Measurements from ENCODE around the gene GTF2A2. TPM values are rescaled to one million over a fixed set of nuclear protein-coding genes. Genes with fewer than 3 reads are reported as not detected.

GTF2A2 gene
- total RNA-seq, 1 experiment from 2014 or later: 175 TPM

DNA sequence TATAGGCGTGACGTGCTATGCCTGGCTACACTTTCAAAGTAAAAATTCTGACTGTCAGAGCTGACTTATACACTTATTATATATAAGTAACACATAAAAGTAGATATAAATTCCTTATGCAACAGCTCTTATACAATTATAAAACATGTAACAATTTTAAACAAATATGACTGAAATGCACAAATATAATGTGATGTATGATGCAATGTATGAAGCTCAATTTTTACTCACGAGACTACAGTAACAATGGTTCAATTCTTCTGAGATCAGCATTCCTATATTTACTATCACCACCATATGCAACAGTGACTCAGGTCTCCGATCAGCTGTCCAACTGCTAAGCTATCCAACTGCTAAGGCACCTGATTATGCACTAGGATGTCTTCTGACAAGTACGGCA, 23.6 kb upstream of the GTF2A2 start:
- POLR2A ChIA-PET: no interaction called here

More for the DNA sequence above, 23.6 kb upstream of the GTF2A2 start:
- ATAC-seq (no peak), DNase-seq (ENCODE audit: low read depth, low spot score) (no peak)
- Histone ChIP-seq H3K36me3 (ENCODE audit: control insufficient read depth in 1 of 2, insufficient read depth in 2 of 2, low read length in 2 of 2) (peaks cover 32 to 47% of the 10 kb centered on the region in 2 experiments), H3K9ac (ENCODE audit: low read length) (no peak overlapping the region), H4K20me1 (ENCODE audit: insufficient read depth) (no peaks in the 10 kb centered on the region; the same call in 1 of the 2 replicates), H3K4me2 (ENCODE audit: low read length) (no peak overlapping the region), H3K9me2 (ENCODE audit: insufficient read depth) (no peaks in the 10 kb centered on the region), H3K4me1 (ENCODE audit: control insufficient read depth in 1 of 2, insufficient read depth in 2 of 2, low read length in 2 of 2) (no peaks in the 10 kb centered on the region), H3K4me3 (replicated peaks in 1 of 2; ENCODE audit: low read depth in 1 of 2, low read length in 2 of 2) (no peak overlapping the region), H2AFZ (ENCODE audit: low read depth, low read length, poor library complexity, severe bottlenecking) (no peak overlapping the region), H3K9me3 (ENCODE audit: control insufficient read depth in 1 of 2, insufficient read depth in 1 of 2, low read depth in 1 of 2, low read length in 2 of 2) (no peaks in the 10 kb centered on the region), H3K27ac (ENCODE audit: low read depth, low read length) (no peak overlapping the region), H3K27me3 (ENCODE audit: insufficient read depth, low read length) (no peaks in the 10 kb centered on the region), H3K79me2 (ENCODE audit: insufficient read depth, low read length) (peaks cover 45% of the 10 kb centered on the region)
- TF ChIP-seq TCF7L2 (IDR thresholded peaks at IDR 0.05; ENCODE audit: borderline replicate concordance, extremely low read depth, insufficient read depth, insufficient read length): no peak
- TF ChIP-seq, protein P1, sequence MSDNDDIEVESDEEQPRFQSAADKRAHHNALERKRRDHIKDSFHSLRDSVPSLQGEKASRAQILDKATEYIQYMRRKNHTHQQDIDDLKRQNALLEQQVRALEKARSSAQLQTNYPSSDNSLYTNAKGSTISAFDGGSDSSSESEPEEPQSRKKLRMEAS (IDR thresholded peaks at IDR 0.05): no peak
- no peak for TF ChIP-seq ZFX (IDR thresholded peaks at IDR 0.05)
- TF ChIP-seq, protein P2, sequence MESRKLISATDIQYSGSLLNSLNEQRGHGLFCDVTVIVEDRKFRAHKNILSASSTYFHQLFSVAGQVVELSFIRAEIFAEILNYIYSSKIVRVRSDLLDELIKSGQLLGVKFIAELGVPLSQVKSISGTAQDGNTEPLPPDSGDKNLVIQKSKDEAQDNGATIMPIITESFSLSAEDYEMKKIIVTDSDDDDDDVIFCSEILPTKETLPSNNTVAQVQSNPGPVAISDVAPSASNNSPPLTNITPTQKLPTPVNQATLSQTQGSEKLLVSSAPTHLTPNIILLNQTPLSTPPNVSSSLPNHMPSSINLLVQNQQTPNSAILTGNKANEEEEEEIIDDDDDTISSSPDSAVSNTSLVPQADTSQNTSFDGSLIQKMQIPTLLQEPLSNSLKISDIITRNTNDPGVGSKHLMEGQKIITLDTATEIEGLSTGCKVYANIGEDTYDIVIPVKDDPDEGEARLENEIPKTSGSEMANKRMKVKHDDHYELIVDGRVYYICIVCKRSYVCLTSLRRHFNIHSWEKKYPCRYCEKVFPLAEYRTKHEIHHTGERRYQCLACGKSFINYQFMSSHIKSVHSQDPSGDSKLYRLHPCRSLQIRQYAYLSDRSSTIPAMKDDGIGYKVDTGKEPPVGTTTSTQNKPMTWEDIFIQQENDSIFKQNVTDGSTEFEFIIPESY (IDR thresholded peaks at IDR 0.05; ENCODE audit: extremely low read depth, insufficient replicate concordance, low read length): no peak
- TF ChIP-seq REST (IDR thresholded peaks at IDR 0.05; ENCODE audit: low read depth): no peak
- no peak for TF ChIP-seq SP1 (IDR thresholded peaks at IDR 0.05; ENCODE audit: low read depth)
- TF ChIP-seq, protein P3, sequence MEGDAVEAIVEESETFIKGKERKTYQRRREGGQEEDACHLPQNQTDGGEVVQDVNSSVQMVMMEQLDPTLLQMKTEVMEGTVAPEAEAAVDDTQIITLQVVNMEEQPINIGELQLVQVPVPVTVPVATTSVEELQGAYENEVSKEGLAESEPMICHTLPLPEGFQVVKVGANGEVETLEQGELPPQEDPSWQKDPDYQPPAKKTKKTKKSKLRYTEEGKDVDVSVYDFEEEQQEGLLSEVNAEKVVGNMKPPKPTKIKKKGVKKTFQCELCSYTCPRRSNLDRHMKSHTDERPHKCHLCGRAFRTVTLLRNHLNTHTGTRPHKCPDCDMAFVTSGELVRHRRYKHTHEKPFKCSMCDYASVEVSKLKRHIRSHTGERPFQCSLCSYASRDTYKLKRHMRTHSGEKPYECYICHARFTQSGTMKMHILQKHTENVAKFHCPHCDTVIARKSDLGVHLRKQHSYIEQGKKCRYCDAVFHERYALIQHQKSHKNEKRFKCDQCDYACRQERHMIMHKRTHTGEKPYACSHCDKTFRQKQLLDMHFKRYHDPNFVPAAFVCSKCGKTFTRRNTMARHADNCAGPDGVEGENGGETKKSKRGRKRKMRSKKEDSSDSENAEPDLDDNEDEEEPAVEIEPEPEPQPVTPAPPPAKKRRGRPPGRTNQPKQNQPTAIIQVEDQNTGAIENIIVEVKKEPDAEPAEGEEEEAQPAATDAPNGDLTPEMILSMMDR (IDR thresholded peaks at IDR 0.05 in 2 of 3, conservative IDR thresholded peaks at IDR 0.05 in 1 of 3; ENCODE audit: borderline replicate concordance in 1 of 3, insufficient read depth in 1 of 3, low read depth in 2 of 3, low read length in 2 of 3): no peak
- no peak for TF ChIP-seq SIN3A (IDR thresholded peaks at IDR 0.05; ENCODE audit: low read depth)
- TF ChIP-seq ELF1 (IDR thresholded peaks at IDR 0.05; ENCODE audit: borderline replicate concordance, low read depth): no peak
- TF ChIP-seq ZNF274 (IDR thresholded peaks at IDR 0.05; ENCODE audit: low read depth, low read length): no peak
- intact Hi-C loops (cut with micrococcal nuclease): no loop called here
- ChIA-PET RAD21 (ENCODE audit: low non-redundant PET in 1 of 2, low total read pairs in 2 of 2, uncharacterized antibody in 2 of 2, unreplicated experiment in 2 of 2) (no interaction called here), CTCF (interaction anchor here (0.6 to 0.8 kb wide), 2 partner anchors 148 to 645 kb away, joined by 3 read pairs; no protein-coding TSS in a partner anchor)
- no TSS peak for BruUV-seq (replicated peaks)
